Spleen (tissue), 7 donors: ENCODE results near the gene PSMB2.

Source experiments
- CTCF ChIP-seq, 11 experiments: fragments of 200-600 bp in 7 of 11; fragments of 450-650 bp in 4 of 11; sonication (generic) in 4 of 11; IDR thresholded peaks in 8 of 11; conservative IDR thresholded peaks in 3 of 11; 1 replicate in 7 of 11; 2 replicates in 4 of 11; pipeline versions ENCODE4 v1.4.0 to v1.8.0; 2016 to 2021; ENCODE audit warnings: antibody characterized with exemption in 11 of 11, inconsistent platforms in 4 of 11, mild to moderate bottlenecking in 1 of 11
- POLR2A ChIP-seq, 3 donors: fragments of 450-650 bp; IDR thresholded peaks; one replicate each; pipeline ENCODE4 v1.5.1; 2017; ENCODE audit warnings: antibody characterized with exemption in 3 of 3, mild to moderate bottlenecking in 1 of 3
- POLR2AphosphoS5 ChIP-seq, 3 donors: sonication (generic); formaldehyde crosslinking; IDR thresholded peaks; one replicate each; pipeline ENCODE4 v1.5.1; 2017; ENCODE audit warnings: antibody characterized with exemption in 3 of 3
- donor health status: DM: no; HTN: no; CAD: no; lungs with moderate emphysema.
- donor health status: DM: no; HTN: no; CAD: no.
- donor health status: DM: no; HTN: no; CAD: no.

- TF ChIP-seq CTCF (IDR thresholded peaks at IDR 0.05 in 8 of 11, conservative IDR thresholded peaks at IDR 0.05 in 3 of 11), result no peak
- no peak for TF ChIP-seq POLR2A (IDR thresholded peaks at IDR 0.05)
- peak; percentile 73 to 85 (median 73) for TF ChIP-seq POLR2AphosphoS5 (IDR thresholded peaks at IDR 0.05)
Observed at GRCh38 chr1:35557611-35558373, 83.5 kb downstream of the PSMB2 start, which contains the start of gene NCDN.
